Measurements from ENCODE around the gene SUSD2.

DNA sequence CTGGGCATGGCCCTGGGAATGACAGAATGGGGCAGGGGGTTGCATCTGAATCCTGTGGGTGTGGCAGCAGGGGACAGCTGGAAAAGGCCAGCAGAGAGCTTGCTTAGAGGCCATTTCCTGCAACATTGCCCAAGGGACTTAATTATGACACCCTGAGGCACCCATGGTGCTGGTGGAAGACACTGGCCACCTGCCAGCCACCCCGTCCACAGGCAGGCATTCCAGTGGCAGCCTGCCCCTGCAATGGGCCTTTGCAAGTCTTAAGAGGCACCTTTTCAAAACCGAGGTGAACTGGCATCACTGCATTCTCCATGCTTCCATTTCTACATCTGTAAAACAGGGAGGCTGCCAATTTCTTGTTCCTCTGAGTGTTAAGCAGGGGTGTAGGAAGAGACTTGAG is 21.6 kb upstream of the SUSD2 start:
- TF ChIP-seq CREB1 (CRISPR knock-in tag; IDR thresholded peaks at IDR 0.05) (no peak), NR1H2 (CRISPR knock-in tag; IDR thresholded peaks at IDR 0.05) (no peak), NR2C2 (CRISPR knock-in tag; IDR thresholded peaks at IDR 0.05) (no peak), NR3C1 (CRISPR knock-in tag; conservative IDR thresholded peaks at IDR 0.05; ENCODE audit: low read depth) (no peak), KAT7 (CRISPR knock-in tag; IDR thresholded peaks at IDR 0.05; ENCODE audit: borderline replicate concordance) (no peak), PRDM15 (CRISPR knock-in tag; IDR thresholded peaks at IDR 0.05) (no peak), TP53 (CRISPR knock-in tag; IDR thresholded peaks at IDR 0.05) (no peak)
- TF ChIP-seq, protein P1, sequence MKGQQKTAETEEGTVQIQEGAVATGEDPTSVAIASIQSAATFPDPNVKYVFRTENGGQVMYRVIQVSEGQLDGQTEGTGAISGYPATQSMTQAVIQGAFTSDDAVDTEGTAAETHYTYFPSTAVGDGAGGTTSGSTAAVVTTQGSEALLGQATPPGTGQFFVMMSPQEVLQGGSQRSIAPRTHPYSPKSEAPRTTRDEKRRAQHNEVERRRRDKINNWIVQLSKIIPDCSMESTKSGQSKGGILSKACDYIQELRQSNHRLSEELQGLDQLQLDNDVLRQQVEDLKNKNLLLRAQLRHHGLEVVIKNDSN (CRISPR knock-in tag; IDR thresholded peaks at IDR 0.05), result no peak
- TF ChIP-seq, protein P2, sequence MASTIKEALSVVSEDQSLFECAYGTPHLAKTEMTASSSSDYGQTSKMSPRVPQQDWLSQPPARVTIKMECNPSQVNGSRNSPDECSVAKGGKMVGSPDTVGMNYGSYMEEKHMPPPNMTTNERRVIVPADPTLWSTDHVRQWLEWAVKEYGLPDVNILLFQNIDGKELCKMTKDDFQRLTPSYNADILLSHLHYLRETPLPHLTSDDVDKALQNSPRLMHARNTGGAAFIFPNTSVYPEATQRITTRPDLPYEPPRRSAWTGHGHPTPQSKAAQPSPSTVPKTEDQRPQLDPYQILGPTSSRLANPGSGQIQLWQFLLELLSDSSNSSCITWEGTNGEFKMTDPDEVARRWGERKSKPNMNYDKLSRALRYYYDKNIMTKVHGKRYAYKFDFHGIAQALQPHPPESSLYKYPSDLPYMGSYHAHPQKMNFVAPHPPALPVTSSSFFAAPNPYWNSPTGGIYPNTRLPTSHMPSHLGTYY (CRISPR knock-in tag; IDR thresholded peaks at IDR 0.05), result no peak
- TF ChIP-seq, protein P3, sequence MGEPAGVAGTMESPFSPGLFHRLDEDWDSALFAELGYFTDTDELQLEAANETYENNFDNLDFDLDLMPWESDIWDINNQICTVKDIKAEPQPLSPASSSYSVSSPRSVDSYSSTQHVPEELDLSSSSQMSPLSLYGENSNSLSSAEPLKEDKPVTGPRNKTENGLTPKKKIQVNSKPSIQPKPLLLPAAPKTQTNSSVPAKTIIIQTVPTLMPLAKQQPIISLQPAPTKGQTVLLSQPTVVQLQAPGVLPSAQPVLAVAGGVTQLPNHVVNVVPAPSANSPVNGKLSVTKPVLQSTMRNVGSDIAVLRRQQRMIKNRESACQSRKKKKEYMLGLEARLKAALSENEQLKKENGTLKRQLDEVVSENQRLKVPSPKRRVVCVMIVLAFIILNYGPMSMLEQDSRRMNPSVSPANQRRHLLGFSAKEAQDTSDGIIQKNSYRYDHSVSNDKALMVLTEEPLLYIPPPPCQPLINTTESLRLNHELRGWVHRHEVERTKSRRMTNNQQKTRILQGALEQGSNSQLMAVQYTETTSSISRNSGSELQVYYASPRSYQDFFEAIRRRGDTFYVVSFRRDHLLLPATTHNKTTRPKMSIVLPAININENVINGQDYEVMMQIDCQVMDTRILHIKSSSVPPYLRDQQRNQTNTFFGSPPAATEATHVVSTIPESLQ (CRISPR knock-in tag; IDR thresholded peaks at IDR 0.05), result no peak
- TF ChIP-seq, protein P4, sequence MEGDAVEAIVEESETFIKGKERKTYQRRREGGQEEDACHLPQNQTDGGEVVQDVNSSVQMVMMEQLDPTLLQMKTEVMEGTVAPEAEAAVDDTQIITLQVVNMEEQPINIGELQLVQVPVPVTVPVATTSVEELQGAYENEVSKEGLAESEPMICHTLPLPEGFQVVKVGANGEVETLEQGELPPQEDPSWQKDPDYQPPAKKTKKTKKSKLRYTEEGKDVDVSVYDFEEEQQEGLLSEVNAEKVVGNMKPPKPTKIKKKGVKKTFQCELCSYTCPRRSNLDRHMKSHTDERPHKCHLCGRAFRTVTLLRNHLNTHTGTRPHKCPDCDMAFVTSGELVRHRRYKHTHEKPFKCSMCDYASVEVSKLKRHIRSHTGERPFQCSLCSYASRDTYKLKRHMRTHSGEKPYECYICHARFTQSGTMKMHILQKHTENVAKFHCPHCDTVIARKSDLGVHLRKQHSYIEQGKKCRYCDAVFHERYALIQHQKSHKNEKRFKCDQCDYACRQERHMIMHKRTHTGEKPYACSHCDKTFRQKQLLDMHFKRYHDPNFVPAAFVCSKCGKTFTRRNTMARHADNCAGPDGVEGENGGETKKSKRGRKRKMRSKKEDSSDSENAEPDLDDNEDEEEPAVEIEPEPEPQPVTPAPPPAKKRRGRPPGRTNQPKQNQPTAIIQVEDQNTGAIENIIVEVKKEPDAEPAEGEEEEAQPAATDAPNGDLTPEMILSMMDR (IDR thresholded peaks at IDR 0.05), result no peak

Data from WTC11 (cell line).